GM12878 (cell line): ENCODE measurements around the gene BTBD9. TPM values are rescaled to one million over a fixed set of nuclear protein-coding genes. Genes with fewer than 3 reads are reported as not detected.

ENCODE experiments used
- ATAC-seq: fragments of 200-7000 bp; cut with Tn5 transposase; 3 replicates; pipeline ENCODE4 v1.9.1; 2020; ENCODE audit warnings: mild to moderate bottlenecking, moderate library complexity
- BruUV-seq: library from RNA; stranded (reverse); fragments of 400-500 nt; replicated peaks from 2 replicates; lab custom pipeline; 2021; lab: Mats Ljungman, UMichigan
- CTCF ChIA-PET: fragments of 300-600 bp; sonication (Branson Sonifier 250); formaldehyde crosslinking; extraction: SDS; loops from one replicate; lab custom pipeline; 2021; ENCODE audit warnings: inconsistent platforms; lab: Yijun Ruan, JAX
- POLR2A ChIA-PET: fragments of 350-600 bp; formaldehyde crosslinking; extraction: SDS; loops from one replicate; lab custom pipeline; 2021; ENCODE audit warnings: inconsistent platforms; lab: Charles Lee
- RAD21 ChIA-PET: fragments of 300-600 bp; sonication (Branson Sonifier 250); formaldehyde crosslinking; loops from one replicate; lab custom pipeline; 2023; ENCODE audit warnings: antibody characterized with exemption; ENCODE audit not compliant: unreplicated experiment; lab: Charles Lee
- SMC1A ChIA-PET: fragments of 300-600 bp; sonication (Branson Sonifier 250); formaldehyde crosslinking; loops from one replicate; lab custom pipeline; 2023; ENCODE audit not compliant: unreplicated experiment, uncharacterized antibody; lab: Charles Lee
- DNase-seq: peaks from one replicate; pipeline ENCODE4 v3.0.0-alpha.2; 2011; ENCODE audit warnings: low read depth, low spot score
- FAIRE-seq: peaks from 3 replicates; lab custom pipeline; 2011; peaks lifted over from hg19 to GRCh38; lab: Jason Lieb, UNC
- H2AFZ ChIP-seq: 2 replicates; pipeline ENCODE4 v1.6.0; 2011; ENCODE audit warnings: low read depth, low read length, control low read depth; ENCODE audit not compliant: control insufficient read depth
- H3K27ac ChIP-seq: 2 replicates; pipeline ENCODE4 v1.5.1; 2011; ENCODE audit warnings: control low read depth; ENCODE audit not compliant: control insufficient read depth, insufficient read depth
- H3K27me3 ChIP-seq, 2 experiments: replicated peaks in 1 of 2; 2 replicates each; pipeline versions ENCODE4 v1.6.0 to v1.6.1; 2011; ENCODE audit warnings: low read length in 1 of 2; ENCODE audit not compliant: control insufficient read depth in 2 of 2, insufficient read depth in 2 of 2
- H3K36me3 ChIP-seq, 2 experiments: 2 replicates each; pipeline ENCODE4 v1.5.1; 2011; ENCODE audit warnings: low read length in 1 of 2; ENCODE audit not compliant: control insufficient read depth in 2 of 2, insufficient read depth in 2 of 2
- H3K4me1 ChIP-seq: 2 replicates; pipeline ENCODE4 v1.6.1; 2011; ENCODE audit warnings: mild to moderate bottlenecking, low read length, moderate library complexity, mixed read lengths; ENCODE audit not compliant: control insufficient read depth, insufficient read depth
- H3K4me2 ChIP-seq: 2 replicates; pipeline ENCODE4 v1.6.0; 2011; ENCODE audit warnings: control low read depth; ENCODE audit not compliant: control insufficient read depth, insufficient read depth
- H3K4me3 ChIP-seq: fragments of 200-600 bp; sonication (generic); 2 replicates; pipeline ENCODE4 v1.5.1; 2016
- H3K79me2 ChIP-seq: 2 replicates; pipeline ENCODE4 v1.6.0; 2011; ENCODE audit warnings: low read length; ENCODE audit not compliant: control insufficient read depth, insufficient read depth
- H3K9ac ChIP-seq: 2 replicates; pipeline ENCODE4 v1.8.0; 2011; ENCODE audit warnings: low read length, control low read depth, mixed read lengths; ENCODE audit not compliant: control insufficient read depth, insufficient read depth
- H3K9me3 ChIP-seq: replicated peaks from 3 replicates; pipeline ENCODE4 v1.5.1; 2011; ENCODE audit warnings: mild to moderate bottlenecking, low read length; ENCODE audit not compliant: control insufficient read depth, insufficient read depth
- H4K20me1 ChIP-seq: 2 replicates; pipeline ENCODE4 v1.6.0; 2011; ENCODE audit not compliant: control insufficient read depth, insufficient read depth
- E2F8 ChIP-seq: fragments of 450-650 bp; IDR thresholded peaks from 2 replicates; pipeline ENCODE4 v1.6.1; 2018; ENCODE audit warnings: mild to moderate bottlenecking, low read depth, moderate library complexity; ENCODE audit not compliant: partially characterized antibody
- EGR1 ChIP-seq, 2 experiments: IDR thresholded peaks; 1 replicate in 1 of 2; 2 replicates in 1 of 2; pipeline ENCODE4 v1.6.1; 2011 to 2012; ENCODE audit warnings: low read depth in 2 of 2, low read length in 2 of 2, borderline replicate concordance in 1 of 2, mild to moderate bottlenecking in 1 of 2, moderate library complexity in 1 of 2
- NRF1 ChIP-seq: conservative IDR thresholded peaks from 2 replicates; pipeline ENCODE4 v1.6.1; 2011; ENCODE audit warnings: mild to moderate bottlenecking, low read depth, low read length, improper control_type of control experiment
- POLR2A ChIP-seq: IDR thresholded peaks from 2 replicates; pipeline ENCODE4 v1.6.1; 2011; ENCODE audit warnings: low read depth, mild to moderate bottlenecking, low read length
- RELB ChIP-seq: fragments of 450-650 bp; IDR thresholded peaks from 2 replicates; pipeline ENCODE4 v1.6.1; 2017; ENCODE audit warnings: low read depth, mild to moderate bottlenecking, moderate library complexity
- SMAD5 ChIP-seq: IDR thresholded peaks from 2 replicates; pipeline ENCODE4 v1.6.1; 2016; ENCODE audit warnings: antibody characterized with exemption, low read depth
- TAF1 ChIP-seq: IDR thresholded peaks from 2 replicates; pipeline ENCODE4 v1.6.1; 2011; ENCODE audit warnings: mild to moderate bottlenecking, low read depth, low read length, borderline replicate concordance
- TARDBP ChIP-seq: IDR thresholded peaks from 2 replicates; pipeline ENCODE4 v1.6.1; 2016; ENCODE audit warnings: borderline replicate concordance
- TCF3 ChIP-seq: IDR thresholded peaks from 2 replicates; pipeline ENCODE4 v1.6.1; 2012; ENCODE audit warnings: low read depth, mild to moderate bottlenecking, low read length, borderline replicate concordance; ENCODE audit not compliant: insufficient read depth
- ZBTB4 ChIP-seq: fragments of 450-650 bp; formaldehyde crosslinking; IDR thresholded peaks from 2 replicates; pipeline ENCODE4 v1.4.0; 2022; ENCODE audit warnings: mild to moderate bottlenecking, moderate library complexity
- WGBS: methylation state at CpG from one replicate; pipeline ENCODE4 v1.1.6; 2016; ENCODE audit warnings: low lambda C conversion rate; ENCODE audit not compliant: insufficient replicate concordance, insufficient coverage; ENCODE audit errors: missing lambda C conversion rate; 5-methylcytosine and 5-hydroxymethylcytosine counted together
- in situ Hi-C: fragments of 300-500 bp; cut with MboI; formaldehyde crosslinking; loops from 9 replicates; pipeline ENCODE4 v1.14.3; 2018; ENCODE audit warnings: mixed read lengths
- intact Hi-C: fragments of 100-400 bp; cut with micrococcal nuclease; formaldehyde crosslinking; loops from one replicate; pipeline ENCODE4 v1.14.2; 2022; ENCODE audit not compliant: unreplicated experiment
- polyA plus RNA-seq, 11 experiments: library from polyadenylated mRNA; depleted of rRNA in 4 of 11; unstranded in 6 of 11; stranded (reverse) in 5 of 11; fragments of >200 nt; fragmentation: Nextera tagmentation in 4 of 11; fragmentation: Illumina TruSeq in 1 of 11; extraction: Ambion mirVana in 4 of 11; extraction: Trizol in 1 of 11; gene quantifications; 1 replicate in 1 of 11; 2 replicates in 10 of 11; pipeline versions ENCODE4 v1.2.1 to v1.2.3, GENCODE V29; 2011 to 2016; ENCODE audit warnings: inconsistent platforms in 2 of 11, missing spikeins in 2 of 11, low read depth in 1 of 11
- total RNA-seq, 4 experiments: library from RNA; depleted of rRNA in 3 of 4; stranded (reverse); fragments of >200 nt in 3 of 4; fragmentation: Illumina TruSeq in 1 of 4; extraction: Trizol in 1 of 4; gene quantifications; 2 replicates each; pipeline versions ENCODE4 v1.2.1 to v1.2.3, GENCODE V29; 2013 to 2021

Gene BTBD9
- total and polyA plus RNA-seq, 10 of the 15 experiments (the other 5 are each of a cell fraction or from before 2014, with no cell fraction given) = 0.22 to 8.6 (median 4.6) TPM

- no peak for TF ChIP-seq RELB
- TF ChIP-seq E2F8 = no peak
- no peak for TF ChIP-seq SMAD5
- TF ChIP-seq TCF3 = no peak
- TF ChIP-seq TARDBP = no peak
- TF ChIP-seq EGR1 (IDR thresholded peaks at IDR 0.05; ENCODE audit: borderline replicate concordance in 1 of 2, low read depth in 2 of 2, low read length in 2 of 2) = no peak
Measured at GRCh38 chr6:38175786-38176185, 463.9 kb downstream of the BTBD9 start (continued).

GRCh38 chr6:38174806-38175495 is 464.8 kb downstream of the BTBD9 start:
- Histone ChIP-seq H3K27ac (no peak overlapping the region), H3K4me2 (no peak overlapping the region), H3K36me3 (no peaks in the 10 kb centered on the region; a peak in 1 of 4 replicates), H3K9ac (no peak overlapping the region), H3K9me3 (no peaks in the 10 kb centered on the region), H3K27me3 (no peaks in the 10 kb centered on the region), H4K20me1 (no peaks in the 10 kb centered on the region), H3K79me2 (no peaks in the 10 kb centered on the region), H3K4me1 (no peaks in the 10 kb centered on the region), H3K4me3 (no peak overlapping the region), H2AFZ (no peak overlapping the region)
- 90% methylated on average over 22 of the region's 22 CpGs for WGBS
- intact Hi-C loops = loop anchor here (10.0 kb wide), 1 partner anchor 320 kb away; no protein-coding TSS in a partner anchor
- SMC1A ChIA-PET = no interaction called here
- POLR2A ChIA-PET = no interaction called here
- ATAC-seq (no peak), FAIRE-seq (no peak), DNase-seq (no peak)
- in situ Hi-C loops = no loop called here
- BruUV-seq = no TSS peak
- RAD21 ChIA-PET = no interaction called here
- TF ChIP-seq NRF1 = no peak
- no peak for TF ChIP-seq POLR2A
- TF ChIP-seq TAF1 = no peak
- no peak for TF ChIP-seq ZBTB4 (CRISPR knock-in tag)
- CTCF ChIA-PET = no interaction called here
